GM18870 (cell line): ENCODE measurements around the gene PDE2A.

Experiments used
- ATAC-seq: cut with Tn5 transposase; IDR thresholded peaks from one replicate; pipeline ENCODE4 v1.9.1; 2021; ENCODE audit warnings: moderate library complexity; ENCODE audit not compliant: unreplicated experiment

PDE2A gene

GRCh38 chr11:72621008-72621610 lies 53.1 kb downstream of the PDE2A start:
- no peak for ATAC-seq

GRCh38 chr11:72618803-72619202 lies 55.4 kb downstream of the PDE2A start:
- ATAC-seq: no peak

GRCh38 chr11:72617080-72617762 lies 57.0 kb downstream of the PDE2A start:
- no peak for ATAC-seq

- ATAC-seq: no peak
These were observed 57.6 kb downstream of the PDE2A start for GRCh38 chr11:72616655-72617054.

- ATAC-seq: no peak
These were observed 58.9 kb downstream of the PDE2A start for GRCh38 chr11:72615329-72615728.

- no peak for ATAC-seq
These were observed 59.8 kb downstream of the PDE2A start for GRCh38 chr11:72614381-72614780.

- ATAC-seq: no peak
These were observed 60.2 kb downstream of the PDE2A start for GRCh38 chr11:72613977-72614376.

GRCh38 chr11:72613450-72613849 lies 60.8 kb downstream of the PDE2A start:
- no peak for ATAC-seq

- no peak for ATAC-seq
These were observed 64.7 kb downstream of the PDE2A start for GRCh38 chr11:72609476-72609875.

GRCh38 chr11:72609045-72609444 lies 65.2 kb downstream of the PDE2A start:
- ATAC-seq: no peak

- no peak for ATAC-seq
These were observed 66.7 kb downstream of the PDE2A start for GRCh38 chr11:72607496-72607895.

GRCh38 chr11:72606748-72607468 lies 67.3 kb downstream of the PDE2A start:
- ATAC-seq: no peak

GRCh38 chr11:72605973-72606747 lies 68.1 kb downstream of the PDE2A start:
- ATAC-seq: no peak

- ATAC-seq: no peak
These were observed 70.0 kb downstream of the PDE2A start for GRCh38 chr11:72604256-72604655.

- ATAC-seq: no peak
These were observed 71.8 kb downstream of the PDE2A start for GRCh38 chr11:72602250-72602904.

GRCh38 chr11:72600557-72600956 lies 73.7 kb downstream of the PDE2A start:
- no peak for ATAC-seq

- no peak for ATAC-seq
These were observed 74.7 kb downstream of the PDE2A start for GRCh38 chr11:72599325-72600117.

- ATAC-seq: no peak
These were observed 75.3 kb downstream of the PDE2A start for GRCh38 chr11:72598906-72599305.

- no peak for ATAC-seq
These were observed 75.8 kb downstream of the PDE2A start for GRCh38 chr11:72598466-72598865.

GRCh38 chr11:72597721-72598120 lies 76.5 kb downstream of the PDE2A start:
- ATAC-seq: no peak
